ENCODE data around the gene SUPV3L1. TPM values are rescaled to one million over a fixed set of nuclear protein-coding genes. Genes with fewer than 3 reads are reported as not detected.
"Not testable (repeated sequence)": the region's sequence is repeated elsewhere in the genome, so short reads cannot be mapped to it uniquely, and the experiment has no call there.

SUPV3L1 gene
- 24.9 and 26.0 TPM in 2 replicates for total RNA-seq (2014; rRNA removed)
- polyA plus RNA-seq (2012): 16.8 TPM

GRCh38 chr10:69179743-69180524, at the start of gene SUPV3L1:
Gene SUPV3L1 (plus strand): TSS chr10:69180234. CDS start chr10:69180292, 58 bp downstream.
- peak; percentile 97 for DNase-seq (ENCODE audit: low read depth)

GRCh38 chr10:69130251-69130650, 49.8 kb upstream of the SUPV3L1 start:
- DNase-seq (ENCODE audit: low read depth): peak; percentile 7

- no peak for DNase-seq (ENCODE audit: low read depth)
Observed at GRCh38 chr10:69139961-69140360, 40.1 kb upstream of the SUPV3L1 start.

- no peak for DNase-seq (ENCODE audit: low read depth)
Observed at GRCh38 chr10:69141304-69141703, 38.7 kb upstream of the SUPV3L1 start.

GRCh38 chr10:69142074-69142473, 38.0 kb upstream of the SUPV3L1 start:
- DNase-seq (ENCODE audit: low read depth): not testable (repeated sequence)

- DNase-seq (ENCODE audit: low read depth): peak; percentile 6
Observed at GRCh38 chr10:69142983-69143382, 37.1 kb upstream of the SUPV3L1 start.

- no peak for DNase-seq (ENCODE audit: low read depth)
Observed at GRCh38 chr10:69145329-69145728, 34.7 kb upstream of the SUPV3L1 start.

- no peak for DNase-seq (ENCODE audit: low read depth)
Observed at GRCh38 chr10:69145864-69146263, 34.2 kb upstream of the SUPV3L1 start.

GRCh38 chr10:69146759-69147158, 33.3 kb upstream of the SUPV3L1 start:
- DNase-seq (ENCODE audit: low read depth): peak; percentile 10

- DNase-seq (ENCODE audit: low read depth): no peak
Observed at GRCh38 chr10:69151984-69152383, 28.1 kb upstream of the SUPV3L1 start.

GRCh38 chr10:69153227-69153626, 26.8 kb upstream of the SUPV3L1 start:
- no peak for DNase-seq (ENCODE audit: low read depth)

GRCh38 chr10:69160809-69161241, 19.2 kb upstream of the SUPV3L1 start:
- peak; percentile 31 for DNase-seq (ENCODE audit: low read depth)

- no peak for DNase-seq (ENCODE audit: low read depth)
Observed at GRCh38 chr10:69168493-69168892, 11.5 kb upstream of the SUPV3L1 start.

GRCh38 chr10:69172241-69172982, 7.6 kb upstream of the SUPV3L1 start:
- no peak for DNase-seq (ENCODE audit: low read depth)

- DNase-seq (ENCODE audit: low read depth): peak; percentile 3
Observed at GRCh38 chr10:69175326-69175725, 4.7 kb upstream of the SUPV3L1 start.

- DNase-seq (ENCODE audit: low read depth): no peak
Observed at GRCh38 chr10:69176823-69177222, 3.2 kb upstream of the SUPV3L1 start.

GRCh38 chr10:69179089-69179742, 818 bp upstream of the SUPV3L1 start:
- no peak for DNase-seq (ENCODE audit: low read depth)

GRCh38 chr10:69180525-69181204, 631 bp downstream of the SUPV3L1 start:
- DNase-seq (ENCODE audit: low read depth): peak; percentile 21

GRCh38 chr10:69181433-69181832, 1.4 kb downstream of the SUPV3L1 start:
- DNase-seq (ENCODE audit: low read depth): no peak

GRCh38 chr10:69182005-69182404, 2.0 kb downstream of the SUPV3L1 start:
- DNase-seq (ENCODE audit: low read depth): no peak

GRCh38 chr10:69186524-69186923, 6.5 kb downstream of the SUPV3L1 start:
- DNase-seq (ENCODE audit: low read depth): no peak

GRCh38 chr10:69201045-69201444, 21.0 kb downstream of the SUPV3L1 start:
- DNase-seq (ENCODE audit: low read depth): no peak

Data from LHCN-M2 (cell line).